NCI-H2196 treated with DMSO at 0.1 percent for 48 hours (cell line): ENCODE results near the gene CCDC66.
"Not testable (repeated sequence)": the region's sequence is repeated elsewhere in the genome, so short reads cannot be mapped to it uniquely, and the experiment has no call there.

Experiments used
- DNase-seq: peaks from one replicate; lab custom pipeline; 2025; ENCODE audit not compliant: unreplicated experiment; lab: John Stamatoyannopoulos, UW

Gene CCDC66

GRCh38 chr3:56556908-56557830 lies at the start of gene CCDC66:
CCDC66 (plus strand) TSS chr3:56557175; CDS start chr3:56557243, 68 bp downstream.
- DNase-seq = peak; percentile 62

- no peak for DNase-seq
Observed at GRCh38 chr3:56519641-56520040, 37.3 kb upstream of the CCDC66 start.

- no peak for DNase-seq
Observed at GRCh38 chr3:56522374-56522773, 34.6 kb upstream of the CCDC66 start.

- no peak for DNase-seq
Observed at GRCh38 chr3:56525291-56525690, 31.7 kb upstream of the CCDC66 start.

- DNase-seq = no peak
Observed at GRCh38 chr3:56536735-56537134, 20.2 kb upstream of the CCDC66 start.

GRCh38 chr3:56547486-56547885 lies 9.5 kb upstream of the CCDC66 start:
- no peak for DNase-seq

GRCh38 chr3:56557831-56558170 lies 826 bp downstream of the CCDC66 start:
- no peak for DNase-seq

- DNase-seq = no peak
Observed at GRCh38 chr3:56573501-56573900, 16.5 kb downstream of the CCDC66 start.

- DNase-seq = not testable (repeated sequence)
Observed at GRCh38 chr3:56581941-56582340, 25.0 kb downstream of the CCDC66 start.

- not testable (repeated sequence) for DNase-seq
Observed at GRCh38 chr3:56584275-56584674, 27.3 kb downstream of the CCDC66 start.

- no peak for DNase-seq
Observed at GRCh38 chr3:56590814-56591213, 33.8 kb downstream of the CCDC66 start.

- DNase-seq = no peak
Observed at GRCh38 chr3:56591262-56591661, 34.3 kb downstream of the CCDC66 start.

- DNase-seq = no peak
Observed at GRCh38 chr3:56593455-56594158, 36.6 kb downstream of the CCDC66 start.

- no peak for DNase-seq
Observed at GRCh38 chr3:56595975-56596840, 39.2 kb downstream of the CCDC66 start.

- DNase-seq = not testable (repeated sequence)
Observed at GRCh38 chr3:56608479-56608878, 51.5 kb downstream of the CCDC66 start.

- no peak for DNase-seq
Observed at GRCh38 chr3:56610669-56611335, 53.8 kb downstream of the CCDC66 start.

- no peak for DNase-seq
Observed at GRCh38 chr3:56611364-56611763, 54.4 kb downstream of the CCDC66 start.

- DNase-seq = no peak
Observed at GRCh38 chr3:56612146-56612545, 55.2 kb downstream of the CCDC66 start.

GRCh38 chr3:56613016-56613415 lies 56.0 kb downstream of the CCDC66 start:
- no peak for DNase-seq

GRCh38 chr3:56616478-56617006 lies 59.6 kb downstream of the CCDC66 start:
- no peak for DNase-seq
